ENCODE data around the gene EMCN.

The EMCN gene

DNA sequence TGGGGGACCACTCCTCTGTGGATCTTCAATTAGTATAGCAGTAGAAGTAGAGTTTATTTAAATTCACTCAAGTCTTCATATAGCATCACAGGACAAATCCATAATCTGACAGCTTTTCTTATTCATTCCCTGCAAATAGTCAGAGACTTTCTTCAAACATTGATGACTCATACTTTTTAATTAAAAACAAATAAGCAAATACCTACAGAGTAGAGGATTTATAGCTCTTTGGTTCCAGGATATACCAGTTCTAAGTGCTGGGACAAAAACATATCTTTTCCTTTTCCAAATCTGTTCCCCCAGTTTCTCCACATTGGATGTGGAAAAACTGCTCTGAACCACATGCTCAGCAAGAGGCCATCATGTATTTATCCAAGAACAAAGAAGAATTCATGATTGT, 24.1 kb downstream of the EMCN start:
- TF ChIP-seq, protein P1, sequence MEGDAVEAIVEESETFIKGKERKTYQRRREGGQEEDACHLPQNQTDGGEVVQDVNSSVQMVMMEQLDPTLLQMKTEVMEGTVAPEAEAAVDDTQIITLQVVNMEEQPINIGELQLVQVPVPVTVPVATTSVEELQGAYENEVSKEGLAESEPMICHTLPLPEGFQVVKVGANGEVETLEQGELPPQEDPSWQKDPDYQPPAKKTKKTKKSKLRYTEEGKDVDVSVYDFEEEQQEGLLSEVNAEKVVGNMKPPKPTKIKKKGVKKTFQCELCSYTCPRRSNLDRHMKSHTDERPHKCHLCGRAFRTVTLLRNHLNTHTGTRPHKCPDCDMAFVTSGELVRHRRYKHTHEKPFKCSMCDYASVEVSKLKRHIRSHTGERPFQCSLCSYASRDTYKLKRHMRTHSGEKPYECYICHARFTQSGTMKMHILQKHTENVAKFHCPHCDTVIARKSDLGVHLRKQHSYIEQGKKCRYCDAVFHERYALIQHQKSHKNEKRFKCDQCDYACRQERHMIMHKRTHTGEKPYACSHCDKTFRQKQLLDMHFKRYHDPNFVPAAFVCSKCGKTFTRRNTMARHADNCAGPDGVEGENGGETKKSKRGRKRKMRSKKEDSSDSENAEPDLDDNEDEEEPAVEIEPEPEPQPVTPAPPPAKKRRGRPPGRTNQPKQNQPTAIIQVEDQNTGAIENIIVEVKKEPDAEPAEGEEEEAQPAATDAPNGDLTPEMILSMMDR (IDR thresholded peaks at IDR 0.05; ENCODE audit: extremely low read depth, missing control alignments) = no peak
- no peak for DNase-seq (ENCODE audit: low spot score)

DNA sequence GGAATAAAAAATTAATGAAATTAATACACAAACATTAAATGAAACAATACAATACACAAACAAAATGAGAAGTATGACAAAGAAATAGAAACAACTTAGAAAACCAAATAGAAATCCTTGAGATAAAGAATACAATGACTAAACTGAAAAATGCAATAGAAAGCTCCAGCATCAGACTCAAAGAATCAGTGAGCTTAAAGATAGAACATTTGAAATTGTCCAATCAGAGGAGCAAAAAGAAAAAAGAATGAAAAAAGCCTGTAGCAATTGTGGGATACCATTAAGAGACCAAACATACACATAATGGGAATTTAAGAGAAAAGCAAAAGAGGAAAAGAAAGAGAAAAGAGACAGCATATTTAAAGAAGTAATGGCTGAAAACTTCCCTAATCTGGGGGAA, 25.7 kb downstream of the EMCN start:
- DNase-seq (ENCODE audit: low spot score) = no peak
- TF ChIP-seq, protein P1 (IDR thresholded peaks at IDR 0.05; ENCODE audit: extremely low read depth, missing control alignments) = no peak

DNA sequence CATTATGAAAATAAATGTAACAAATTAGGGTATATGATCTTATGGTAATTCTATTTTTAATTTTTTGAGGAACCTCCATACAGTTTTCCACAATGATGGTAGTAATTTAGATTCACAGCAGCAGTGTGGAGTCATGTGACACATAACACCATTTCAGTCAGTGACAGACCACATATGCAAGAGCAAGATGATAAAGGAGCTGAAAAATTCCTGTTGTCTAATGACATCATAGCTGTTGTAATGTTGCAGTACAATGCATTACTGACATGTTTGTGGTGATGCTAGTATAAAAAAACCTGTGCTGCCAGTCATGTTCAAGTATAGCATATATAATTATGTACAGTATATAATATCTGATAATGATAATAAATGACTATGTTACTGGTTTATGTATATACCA, 28.5 kb downstream of the EMCN start:
- TF ChIP-seq, protein P1 (IDR thresholded peaks at IDR 0.05; ENCODE audit: extremely low read depth, missing control alignments) = no peak

DNA sequence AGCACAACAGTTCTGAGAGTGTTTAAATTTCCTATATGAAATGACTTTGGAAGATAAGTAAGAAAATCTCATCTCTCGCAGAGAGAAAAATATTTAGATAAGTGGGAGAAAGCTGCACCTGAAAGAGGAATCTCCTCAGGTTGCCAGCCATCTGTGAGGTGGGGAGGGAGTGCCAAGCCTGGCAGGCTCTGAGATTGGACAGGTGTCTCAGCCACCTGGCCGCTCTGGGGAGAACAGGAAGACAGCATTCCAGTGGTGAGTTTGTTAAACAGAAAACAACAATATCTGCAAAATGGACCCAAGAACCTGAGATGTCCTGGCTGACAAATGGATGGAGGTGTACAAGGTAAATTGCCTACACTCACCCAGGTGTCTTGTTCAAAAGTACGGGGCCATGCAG, 31.3 kb downstream of the EMCN start:
- DNase-seq (ENCODE audit: low spot score) = no peak
- TF ChIP-seq, protein P1 (IDR thresholded peaks at IDR 0.05; ENCODE audit: extremely low read depth, missing control alignments) = no peak

More for the DNA sequence above, 28.5 kb downstream of the EMCN start:
- DNase-seq (ENCODE audit: low spot score) = no peak

DNA sequence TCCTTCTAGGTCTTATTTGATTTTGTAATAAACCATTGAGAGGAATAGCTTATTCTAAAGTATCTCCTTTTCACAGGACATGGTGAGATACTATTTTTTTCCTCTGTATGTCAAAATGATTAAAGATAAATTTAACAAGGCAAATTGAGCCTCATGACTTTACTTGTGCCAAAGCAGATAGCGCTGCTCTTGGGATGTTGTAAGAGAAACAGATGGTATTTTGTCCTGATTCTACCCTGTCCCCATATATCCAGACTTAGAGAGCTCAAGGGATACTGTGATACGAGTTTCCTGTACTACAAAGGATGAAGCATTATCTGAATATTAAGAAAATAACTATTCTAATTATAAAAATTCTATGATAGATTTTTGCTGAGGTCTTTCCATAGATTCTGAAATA, 34.0 kb downstream of the EMCN start:
- TF ChIP-seq, protein P1 (IDR thresholded peaks at IDR 0.05; ENCODE audit: extremely low read depth, missing control alignments) = no peak
- DNase-seq (ENCODE audit: low spot score) = no peak

DNA sequence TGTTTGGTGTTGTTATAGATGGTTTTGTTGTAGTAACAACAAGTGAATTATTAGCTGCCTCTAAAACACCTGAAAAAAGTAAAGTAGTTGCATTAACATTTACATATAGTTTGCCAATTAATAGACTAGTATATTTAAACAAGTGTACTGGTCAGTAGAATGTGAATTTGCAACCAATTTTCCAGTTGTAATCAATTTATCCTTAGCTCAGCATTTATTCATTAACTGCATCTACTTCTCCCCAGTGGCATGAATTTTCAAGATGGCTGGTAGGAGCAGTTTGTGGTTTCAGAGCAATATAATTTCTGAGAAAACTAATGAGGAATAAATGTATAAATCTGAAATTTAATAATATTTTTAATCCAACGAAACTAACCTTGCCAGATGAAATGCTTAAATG, 37.9 kb downstream of the EMCN start:
- no peak for DNase-seq (ENCODE audit: low spot score)
- TF ChIP-seq, protein P1 (IDR thresholded peaks at IDR 0.05; ENCODE audit: extremely low read depth, missing control alignments) = no peak

DNA sequence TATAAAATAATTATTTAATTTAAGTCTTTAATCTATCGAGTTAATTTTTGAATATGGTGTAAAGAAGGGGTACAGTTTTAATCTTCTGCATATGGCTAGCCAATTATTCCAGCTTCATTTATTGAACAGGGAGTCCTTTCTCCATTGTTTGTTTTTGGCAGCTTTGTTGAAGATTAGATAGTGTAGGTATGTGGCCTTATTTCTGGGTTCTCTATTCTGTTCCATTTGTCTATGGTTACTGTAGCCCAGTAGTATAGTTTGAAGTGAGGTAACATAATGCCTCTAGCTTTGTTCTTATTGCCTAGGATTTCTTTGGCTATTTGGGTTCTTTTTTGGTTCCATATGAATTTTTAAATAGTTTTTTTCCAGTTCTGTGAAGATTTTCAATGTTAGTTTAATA, 48.3 kb downstream of the EMCN start:
- no peak for DNase-seq (ENCODE audit: low spot score)
- TF ChIP-seq, protein P1 (IDR thresholded peaks at IDR 0.05; ENCODE audit: extremely low read depth, missing control alignments) = no peak

All from GM20000 (cell line).